ENCODE measurements around the gene MYMX.

Gene MYMX

GRCh38 chr6:44265722-44266233 is 49.1 kb downstream of the MYMX start:
- no peak for FAIRE-seq

- no peak for FAIRE-seq
Observed at GRCh38 chr6:44266347-44266746, 49.6 kb downstream of the MYMX start.

GRCh38 chr6:44267252-44267651 is 50.5 kb downstream of the MYMX start:
- no peak for FAIRE-seq

All from islet of Langerhans (tissue), 1 donor.